Panc1 (cell line): Measurements from ENCODE around the gene ARHGEF18. TPM values are rescaled to one million over a fixed set of nuclear protein-coding genes. Genes with fewer than 3 reads are reported as not detected.

Experiments used
- ATAC-seq: fragments of 200-7000 bp; cut with Tn5 transposase; 2 replicates; pipeline ENCODE4 v1.9.1; 2020; ENCODE audit warnings: mild to moderate bottlenecking, moderate library complexity
- BruUV-seq: library from RNA; stranded (reverse); fragments of 400-500 nt; replicated peaks from 2 replicates; lab custom pipeline; 2021; lab: Mats Ljungman, UMichigan
- CTCF ChIA-PET: fragments of 300-600 bp; sonication (Branson Sonifier 250); formaldehyde crosslinking; loops from one replicate; lab custom pipeline; 2022; ENCODE audit warnings: antibody characterized with exemption; lab: Charles Lee
- POLR2A ChIA-PET: fragments of 300-600 bp; sonication (Branson Sonifier 250); formaldehyde crosslinking; loops from one replicate; lab custom pipeline; 2022; ENCODE audit warnings: antibody characterized with exemption; lab: Charles Lee
- DNase-seq: peaks from one replicate; pipeline ENCODE4 v3.0.0-alpha.2; 2010; ENCODE audit warnings: low read depth, low spot score
- H3K27ac ChIP-seq: 2 replicates; pipeline ENCODE4 v1.5.1; 2011; ENCODE audit warnings: mild to moderate bottlenecking, low read length, inconsistent platforms
- H3K27me3 ChIP-seq: fragments of 200-500 bp; sonication (Bioruptor generic); 2 replicates; pipeline ENCODE4 v1.6.0; 2014; ENCODE audit warnings: low read length, inconsistent platforms; ENCODE audit not compliant: control insufficient read depth, insufficient read depth
- H3K36me3 ChIP-seq: fragments of 200-500 bp; sonication (Bioruptor generic); 2 replicates; pipeline ENCODE4 v1.5.1; 2014; ENCODE audit warnings: inconsistent platforms, mild to moderate bottlenecking, low read length, moderate library complexity; ENCODE audit not compliant: control insufficient read depth, insufficient read depth
- H3K4me1 ChIP-seq: 2 replicates; pipeline ENCODE4 v1.5.1; 2011; ENCODE audit warnings: inconsistent platforms, mild to moderate bottlenecking, low read length, moderate library complexity; ENCODE audit not compliant: control insufficient read depth, insufficient read depth
- H3K4me3 ChIP-seq, 2 experiments: 2 replicates each; pipeline ENCODE4 v1.5.1; 2011 to 2012; ENCODE audit warnings: low read depth in 2 of 2, low read length in 2 of 2, mild to moderate bottlenecking in 2 of 2, inconsistent platforms in 1 of 2, moderate library complexity in 1 of 2
- H3K9me3 ChIP-seq: fragments of 200-500 bp; sonication (Bioruptor generic); 2 replicates; pipeline ENCODE4 v1.5.1; 2014; ENCODE audit warnings: low read depth, mild to moderate bottlenecking, inconsistent platforms, low read length, moderate library complexity; ENCODE audit not compliant: control insufficient read depth, insufficient read depth
- CTCF ChIP-seq: fragments of 450-650 bp; IDR thresholded peaks from 2 replicates; pipeline ENCODE4 v1.5.1; 2017; ENCODE audit warnings: mild to moderate bottlenecking
- POLR2AphosphoS5 ChIP-seq: IDR thresholded peaks from 2 replicates; pipeline ENCODE4 v1.6.1; 2012; ENCODE audit warnings: mild to moderate bottlenecking, low read depth, low read length, moderate library complexity
- SIN3A ChIP-seq: IDR thresholded peaks from 2 replicates; pipeline ENCODE4 v1.6.1; 2012; ENCODE audit warnings: low read depth, mild to moderate bottlenecking, low read length, moderate library complexity, borderline replicate concordance; ENCODE audit not compliant: insufficient read depth
- TCF7L2 ChIP-seq: IDR thresholded peaks from 2 replicates; pipeline ENCODE4 v1.6.1; 2011; ENCODE audit warnings: mild to moderate bottlenecking, low read depth, low read length, inconsistent platforms
- in situ Hi-C: cut with HindIII; loops from 2 replicates; pipeline ENCODE4 v1.10.0; 2016; ENCODE audit warnings: low sequenced_read_pairs, low pct_unique_long_range_greater_than_20kb
- intact Hi-C: fragments of 100-400 bp; cut with micrococcal nuclease; formaldehyde crosslinking; loops from one replicate; pipeline ENCODE4 v1.10.0; 2022; ENCODE audit not compliant: unreplicated experiment
- total RNA-seq: library from RNA; stranded (reverse); gene quantifications from one replicate; pipeline ENCODE4 v1.2.1, GENCODE V29; 2021; ENCODE audit not compliant: unreplicated experiment
- TF ChIP-seq, protein P1 (sequence below), 2 experiments: IDR thresholded peaks; 2 replicates each; pipeline ENCODE4 v1.6.1; 2011 to 2012; ENCODE audit warnings: low read depth in 2 of 2, control low read depth in 1 of 2, low read length in 1 of 2, mild to moderate bottlenecking in 1 of 2, moderate library complexity in 1 of 2; ENCODE audit not compliant: insufficient read depth in 1 of 2

ARHGEF18 gene
- total RNA-seq, 1 experiment from 2014 or later: 39.1 TPM

GRCh38 chr19:7358102-7358597 is 9.4 kb downstream of the ARHGEF18 start:
- ATAC-seq (no peak), DNase-seq (no peak)
- Histone ChIP-seq H3K9me3 (no peaks in the 10 kb centered on the region), H3K4me3 (no peak overlapping the region), H3K4me1 (no peaks in the 10 kb centered on the region), H3K36me3 (no peaks in the 10 kb centered on the region), H3K27ac (no peak overlapping the region), H3K27me3 (no peaks in the 10 kb centered on the region)
- ChIA-PET POLR2A (interaction anchor here (0.6 kb wide), 1 partner anchor 236 kb away, joined by 15 read pairs; no protein-coding TSS in a partner anchor), CTCF (no interaction called here)
- intact Hi-C loops (no loop called here), in situ Hi-C loops (no loop called here)
- BruUV-seq: no TSS peak
- no peak for TF ChIP-seq SIN3A
- no peak for TF ChIP-seq TCF7L2
- TF ChIP-seq CTCF: no peak
- TF ChIP-seq, protein P1, sequence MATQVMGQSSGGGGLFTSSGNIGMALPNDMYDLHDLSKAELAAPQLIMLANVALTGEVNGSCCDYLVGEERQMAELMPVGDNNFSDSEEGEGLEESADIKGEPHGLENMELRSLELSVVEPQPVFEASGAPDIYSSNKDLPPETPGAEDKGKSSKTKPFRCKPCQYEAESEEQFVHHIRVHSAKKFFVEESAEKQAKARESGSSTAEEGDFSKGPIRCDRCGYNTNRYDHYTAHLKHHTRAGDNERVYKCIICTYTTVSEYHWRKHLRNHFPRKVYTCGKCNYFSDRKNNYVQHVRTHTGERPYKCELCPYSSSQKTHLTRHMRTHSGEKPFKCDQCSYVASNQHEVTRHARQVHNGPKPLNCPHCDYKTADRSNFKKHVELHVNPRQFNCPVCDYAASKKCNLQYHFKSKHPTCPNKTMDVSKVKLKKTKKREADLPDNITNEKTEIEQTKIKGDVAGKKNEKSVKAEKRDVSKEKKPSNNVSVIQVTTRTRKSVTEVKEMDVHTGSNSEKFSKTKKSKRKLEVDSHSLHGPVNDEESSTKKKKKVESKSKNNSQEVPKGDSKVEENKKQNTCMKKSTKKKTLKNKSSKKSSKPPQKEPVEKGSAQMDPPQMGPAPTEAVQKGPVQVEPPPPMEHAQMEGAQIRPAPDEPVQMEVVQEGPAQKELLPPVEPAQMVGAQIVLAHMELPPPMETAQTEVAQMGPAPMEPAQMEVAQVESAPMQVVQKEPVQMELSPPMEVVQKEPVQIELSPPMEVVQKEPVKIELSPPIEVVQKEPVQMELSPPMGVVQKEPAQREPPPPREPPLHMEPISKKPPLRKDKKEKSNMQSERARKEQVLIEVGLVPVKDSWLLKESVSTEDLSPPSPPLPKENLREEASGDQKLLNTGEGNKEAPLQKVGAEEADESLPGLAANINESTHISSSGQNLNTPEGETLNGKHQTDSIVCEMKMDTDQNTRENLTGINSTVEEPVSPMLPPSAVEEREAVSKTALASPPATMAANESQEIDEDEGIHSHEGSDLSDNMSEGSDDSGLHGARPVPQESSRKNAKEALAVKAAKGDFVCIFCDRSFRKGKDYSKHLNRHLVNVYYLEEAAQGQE (IDR thresholded peaks at IDR 0.05; ENCODE audit: insufficient read depth in 1 of 2, low read depth in 2 of 2, low read length in 1 of 2): no peak
- TF ChIP-seq POLR2AphosphoS5: no peak

DNA sequence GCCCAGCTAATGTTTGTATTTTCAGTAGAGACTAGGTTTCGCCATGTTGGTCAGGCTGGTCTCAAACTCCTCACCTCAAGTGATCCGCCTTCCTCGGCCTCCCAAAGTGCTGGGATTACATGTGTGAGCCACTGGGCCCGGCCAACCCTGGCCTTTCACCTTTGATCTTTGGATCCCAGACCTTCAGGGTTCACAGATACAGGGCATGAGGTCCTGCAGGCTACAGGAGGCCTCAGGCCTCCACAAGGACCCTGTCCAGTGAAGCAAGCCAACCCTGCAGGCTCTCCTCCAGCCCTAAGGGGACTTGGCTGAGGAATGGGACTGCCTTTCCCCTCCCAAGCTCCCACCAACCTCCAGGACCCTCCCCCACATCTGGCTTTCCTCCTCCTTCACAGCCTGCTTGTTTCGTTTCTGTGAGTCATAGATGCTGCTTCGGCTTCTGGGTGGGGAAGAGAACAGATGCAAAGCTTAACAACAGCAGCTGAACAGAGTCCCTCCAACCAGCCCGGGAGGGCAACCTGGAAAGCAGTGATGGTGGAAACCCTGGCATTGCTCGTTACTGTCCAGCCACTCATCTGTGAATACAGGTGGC is 11.8 kb downstream of the ARHGEF18 start:
- Histone ChIP-seq H3K4me1 (no peaks in the 10 kb centered on the region), H3K36me3 (no peaks in the 10 kb centered on the region), H3K27ac (no peak overlapping the region), H3K9me3 (no peaks in the 10 kb centered on the region), H3K4me3 (no peak overlapping the region), H3K27me3 (no peaks in the 10 kb centered on the region)
- no peak for ATAC-seq
- TF ChIP-seq, protein P1 (IDR thresholded peaks at IDR 0.05; ENCODE audit: insufficient read depth in 1 of 2, low read depth in 2 of 2, low read length in 1 of 2): no peak
- DNase-seq: no peak
- intact Hi-C loops: no loop called here
- ChIA-PET CTCF (no interaction called here), POLR2A (no interaction called here)
- in situ Hi-C loops: no loop called here
- no TSS peak for BruUV-seq
